DND-41 (cell line): ENCODE data around the gene CYP4F22.

Source experiments
- ATAC-seq: fragments of 200-7000 bp; cut with Tn5 transposase; 3 replicates; pipeline ENCODE4 v1.9.1; 2021; ENCODE audit warnings: low read depth; ENCODE audit not compliant: insufficient read depth
- DNase-seq: peaks from one replicate; pipeline ENCODE4 v3.0.0-alpha.2; 2020
- H2AFZ ChIP-seq: 2 replicates; pipeline ENCODE4 v1.6.0; 2012; ENCODE audit warnings: low read depth, low read length
- H3K27ac ChIP-seq: 2 replicates; pipeline ENCODE4 v1.5.1; 2012; ENCODE audit warnings: low read length, inconsistent platforms
- H3K27me3 ChIP-seq: fragments of 200-600 bp; sonication (generic); 2 replicates; pipeline ENCODE4 v1.6.0; 2012; ENCODE audit warnings: low read length, mild to moderate bottlenecking, inconsistent platforms; ENCODE audit not compliant: insufficient read depth, poor library complexity
- H3K36me3 ChIP-seq: 2 replicates; pipeline ENCODE4 v1.5.1; 2012; ENCODE audit warnings: low read length, inconsistent platforms; ENCODE audit not compliant: insufficient read depth
- H3K4me1 ChIP-seq: 2 replicates; pipeline ENCODE4 v1.5.1; 2012; ENCODE audit warnings: mild to moderate bottlenecking, low read length; ENCODE audit not compliant: insufficient read depth
- H3K4me2 ChIP-seq: 2 replicates; pipeline ENCODE4 v1.6.0; 2012; ENCODE audit warnings: mild to moderate bottlenecking, moderate library complexity, low read length, inconsistent platforms; ENCODE audit not compliant: insufficient read depth
- H3K4me3 ChIP-seq, 2 experiments: fragments of 200-600 bp in 1 of 2; shearing (Covaris generic) in 1 of 2; 2 replicates each; pipeline ENCODE4 v1.5.1; 2012 to 2016; ENCODE audit warnings: inconsistent platforms in 2 of 2, low read length in 2 of 2, mild to moderate bottlenecking in 2 of 2, low read depth in 1 of 2, moderate library complexity in 1 of 2
- H3K79me2 ChIP-seq: 2 replicates; pipeline ENCODE4 v1.6.0; 2012; ENCODE audit warnings: low read length, inconsistent platforms; ENCODE audit not compliant: insufficient read depth
- H3K9ac ChIP-seq: 2 replicates; pipeline ENCODE4 v1.6.0; 2012; ENCODE audit warnings: low read depth, mild to moderate bottlenecking, inconsistent platforms, low read length, moderate library complexity
- H3K9me3 ChIP-seq: 2 replicates; pipeline ENCODE4 v1.5.1; 2012; ENCODE audit warnings: low read length, moderate library complexity, mild to moderate bottlenecking, inconsistent platforms; ENCODE audit not compliant: insufficient read depth, severe bottlenecking
- H4K20me1 ChIP-seq: 2 replicates; pipeline ENCODE4 v1.6.0; 2012; ENCODE audit warnings: low read length; ENCODE audit not compliant: insufficient read depth
- CTCF ChIP-seq: IDR thresholded peaks from 2 replicates; pipeline ENCODE4 v1.5.1; 2012; ENCODE audit warnings: borderline replicate concordance, low read length, moderate library complexity, mild to moderate bottlenecking; ENCODE audit not compliant: poor library complexity, severe bottlenecking; ENCODE audit errors: extremely low read depth
- EZH2 ChIP-seq: IDR thresholded peaks from 3 replicates; pipeline ENCODE4 v1.6.1; 2012; ENCODE audit warnings: borderline replicate concordance, low read depth, mild to moderate bottlenecking, moderate library complexity, low read length, inconsistent platforms; ENCODE audit not compliant: severe bottlenecking

CYP4F22 gene

GRCh38 chr19:15502264-15502663 is 6.1 kb upstream of the CYP4F22 start:
- Histone ChIP-seq H3K9me3 (no peaks in the 10 kb centered on the region), H3K4me2 (no peak overlapping the region), H4K20me1 (no peaks in the 10 kb centered on the region), H3K79me2 (no peaks in the 10 kb centered on the region), H3K27me3 (no peaks in the 10 kb centered on the region), H2AFZ (no peak overlapping the region), H3K9ac (no peak overlapping the region), H3K4me3 (no peak overlapping the region), H3K36me3 (no peaks in the 10 kb centered on the region), H3K27ac (no peak overlapping the region), H3K4me1 (no peaks in the 10 kb centered on the region)
- TF ChIP-seq EZH2 (no peak), CTCF (no peak)
- ATAC-seq (no peak), DNase-seq (no peak)

DNA sequence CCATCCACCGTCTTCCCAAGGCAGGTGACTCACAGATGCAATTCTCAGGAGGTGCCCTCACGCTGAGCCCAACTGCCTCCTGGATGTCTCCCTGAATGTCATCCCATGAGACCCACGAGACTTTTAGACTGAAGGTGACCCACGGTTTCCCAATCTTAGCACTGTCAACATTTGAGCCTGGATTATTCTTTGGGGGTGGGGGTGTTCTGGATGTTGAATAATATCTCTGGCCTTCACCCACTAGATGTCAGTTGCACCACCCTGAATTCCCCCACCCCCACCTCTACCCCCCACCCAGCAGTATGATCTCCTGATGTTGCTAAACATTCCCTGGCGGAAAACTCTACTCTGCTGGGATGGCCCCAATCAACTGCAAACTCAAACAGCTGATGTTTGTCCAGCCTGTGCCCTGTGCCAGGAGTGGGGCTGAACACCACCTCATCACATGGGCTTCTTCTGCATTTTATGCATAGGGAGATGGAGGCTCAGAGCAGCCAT is 2.2 kb upstream of the CYP4F22 start:
- no peaks in the 10 kb centered on the region for H3K9me3 ChIP-seq
- no peaks in the 10 kb centered on the region for H3K79me2 ChIP-seq

GRCh38 chr19:15507068-15508034 is 974 bp upstream of the CYP4F22 start:
- no peaks in the 10 kb centered on the region for H3K36me3 ChIP-seq
- DNase-seq = no peak
- H3K4me2 ChIP-seq = no peak overlapping the region
- H3K4me3 ChIP-seq = no peak overlapping the region
- H3K27me3 ChIP-seq = no peaks in the 10 kb centered on the region
- no peaks in the 10 kb centered on the region for H3K9me3 ChIP-seq
- H3K27ac ChIP-seq = no peak overlapping the region
- ATAC-seq = no peak
- H3K4me1 ChIP-seq = no peaks in the 10 kb centered on the region
- H3K79me2 ChIP-seq = no peaks in the 10 kb centered on the region
- no peak overlapping the region for H3K9ac ChIP-seq
- no peaks in the 10 kb centered on the region for H4K20me1 ChIP-seq
- no peak overlapping the region for H2AFZ ChIP-seq
- TF ChIP-seq CTCF (no peak), EZH2 (no peak)

More for the DNA sequence above, 2.2 kb upstream of the CYP4F22 start:
- TF ChIP-seq CTCF (no peak), EZH2 (no peak)
- Histone ChIP-seq H3K4me2 (no peak overlapping the region), H3K36me3 (no peaks in the 10 kb centered on the region), H3K27ac (no peak overlapping the region), H3K27me3 (no peaks in the 10 kb centered on the region), H3K4me3 (no peak overlapping the region), H3K4me1 (no peaks in the 10 kb centered on the region), H3K9ac (no peak overlapping the region), H4K20me1 (no peaks in the 10 kb centered on the region), H2AFZ (no peak overlapping the region)
- DNase-seq = no peak
- no peak for ATAC-seq
